T-helper 9 cell (primary cell): ENCODE results near the gene PROB1.
A peak's percentile ranks its signal among the peaks of the same experiment; 100 is the strongest.
"Not testable (repeated sequence)": the region's sequence is repeated elsewhere in the genome, so short reads cannot be mapped to it uniquely, and the experiment has no call there.

ENCODE experiments used
- DNase-seq: peaks from one replicate; pipeline ENCODE4 v3.0.0-alpha.2; 2020
- total RNA-seq, 2 donors: gene quantifications; one replicate each; lab custom pipeline; 2026; lab: John Stamatoyannopoulos, UW

The PROB1 gene
- 1.7 to 3.1 reads per million in 2 donors for total RNA-seq

GRCh38 chr5:139394654-139395566, at the start of gene PROB1:
Gene PROB1, minus strand, starts transcription at chr5:139395104. Its CDS starts 23 bp downstream, at chr5:139395081.
- no peak for DNase-seq

GRCh38 chr5:139443831-139444453, 49.0 kb upstream of the PROB1 start:
- DNase-seq: no peak

GRCh38 chr5:139440416-139440815, 45.5 kb upstream of the PROB1 start:
- DNase-seq: not testable (repeated sequence)

GRCh38 chr5:139439013-139439903, 44.4 kb upstream of the PROB1 start, which contains the start of gene DNAJC18:
Gene DNAJC18, minus strand, starts transcription at chr5:139439525. Its CDS starts 80 bp downstream, at chr5:139439445.
- peak; percentile 86 for DNase-seq

- no peak for DNase-seq
These were observed 43.8 kb upstream of the PROB1 start for GRCh38 chr5:139438707-139439012.

- DNase-seq: no peak
These were observed 40.8 kb upstream of the PROB1 start for GRCh38 chr5:139435676-139436075.

GRCh38 chr5:139431706-139432105, 36.8 kb upstream of the PROB1 start:
- no peak for DNase-seq

- no peak for DNase-seq
These were observed 35.1 kb upstream of the PROB1 start for GRCh38 chr5:139430015-139430414.

GRCh38 chr5:139426203-139426885, 31.4 kb upstream of the PROB1 start:
- no peak for DNase-seq

GRCh38 chr5:139425497-139425896, 30.6 kb upstream of the PROB1 start:
- DNase-seq: no peak

GRCh38 chr5:139422307-139422893, 27.5 kb upstream of the PROB1 start:
- no peak for DNase-seq

GRCh38 chr5:139419226-139420192, 24.6 kb upstream of the PROB1 start:
- no peak for DNase-seq

- no peak for DNase-seq
These were observed 23.9 kb upstream of the PROB1 start for GRCh38 chr5:139418793-139419192.

- DNase-seq: no peak
These were observed 22.3 kb upstream of the PROB1 start for GRCh38 chr5:139417214-139417613.

- DNase-seq: no peak
These were observed 21.7 kb upstream of the PROB1 start for GRCh38 chr5:139416651-139417050.

- DNase-seq: no peak
These were observed 21.0 kb upstream of the PROB1 start for GRCh38 chr5:139415869-139416268.

GRCh38 chr5:139415221-139415861, 20.4 kb upstream of the PROB1 start:
- no peak for DNase-seq

- no peak for DNase-seq
These were observed 19.8 kb upstream of the PROB1 start for GRCh38 chr5:139414581-139415130.

- no peak for DNase-seq
These were observed 19.1 kb upstream of the PROB1 start for GRCh38 chr5:139413963-139414362.

- no peak for DNase-seq
These were observed 18.2 kb upstream of the PROB1 start for GRCh38 chr5:139413153-139413552.
